Peyer's patch (tissue), 4 donors: Measurements from ENCODE around the gene SPATS2. TPM values are rescaled to one million over a fixed set of nuclear protein-coding genes. Genes with fewer than 3 reads are reported as not detected.
"Not testable (repeated sequence)": the region's sequence is repeated elsewhere in the genome, so short reads cannot be mapped to it uniquely, and the experiment has no call there.

Experiments used
- DNase-seq, 3 donors: peaks; one replicate each; pipeline ENCODE4 v3.0.0-alpha.2; 2017 to 2019
- H3K27ac ChIP-seq, 4 donors: fragments of 200-600 bp; sonication (generic); one replicate each; pipeline ENCODE4 v1.5.1; 2016 to 2019
- H3K27me3 ChIP-seq, 2 donors: fragments of 200-600 bp; sonication (generic); one replicate each; pipeline ENCODE4 v1.5.1; 2019
- H3K36me3 ChIP-seq, 3 donors: fragments of 200-600 bp; sonication (generic); one replicate each; pipeline ENCODE4 v1.5.1; 2016 to 2019
- H3K4me1 ChIP-seq, 4 donors: fragments of 200-600 bp; sonication (generic); one replicate each; pipeline ENCODE4 v1.5.1; 2016 to 2019
- H3K4me3 ChIP-seq, 4 donors: fragments of 200-600 bp; sonication (generic); 1 replicate in 3 of 4; 2 replicates in 1 of 4; pipeline ENCODE4 v1.5.1; 2016 to 2019; ENCODE audit warnings: mild to moderate bottlenecking in 1 of 4
- H3K9me3 ChIP-seq, 4 donors: fragments of 200-600 bp; sonication (generic); one replicate each; pipeline ENCODE4 v1.5.1; 2016 to 2019; ENCODE audit warnings: mild to moderate bottlenecking in 1 of 4
- CTCF ChIP-seq, 6 experiments: fragments of 450-650 bp in 4 of 6; fragments of 200-600 bp in 2 of 6; sonication (generic) in 1 of 6; IDR thresholded peaks; one replicate each; pipeline ENCODE4 v1.5.1; 2017 to 2019; ENCODE audit warnings: antibody characterized with exemption in 6 of 6, mild to moderate bottlenecking in 3 of 6, moderate library complexity in 1 of 6
- POLR2A ChIP-seq, 2 donors: fragments of 450-650 bp; IDR thresholded peaks; one replicate each; pipeline ENCODE4 v1.5.1; 2017; ENCODE audit warnings: antibody characterized with exemption in 2 of 2, mild to moderate bottlenecking in 2 of 2, moderate library complexity in 2 of 2
- total RNA-seq, 4 donors: library from RNA; depleted of rRNA; stranded (reverse); fragments of >200 nt; gene quantifications; one replicate each; pipeline ENCODE4 v1.1.0, GENCODE V29; 2016

Gene SPATS2
- total RNA-seq, 4 donors from 2014 or later = 20.2 to 49.5 (median 24.8) TPM

GRCh38 chr12:49330631-49331379 lies 36.5 kb upstream of the SPATS2 start:
- Histone ChIP-seq H3K27me3 (peaks cover 0 to 17% of the 10 kb centered on the region in 2 donors), H3K4me1 (peaks cover 0 to 11% (median 0%) of the 10 kb centered on the region in 4 donors), H3K36me3 (no peaks in the 10 kb centered on the region), H3K4me3 (no peak overlapping the region), H3K27ac (no peak overlapping the region), H3K9me3 (no peaks in the 10 kb centered on the region)
- no peak for DNase-seq
- TF ChIP-seq POLR2A (IDR thresholded peaks at IDR 0.05) (no peak), CTCF (IDR thresholded peaks at IDR 0.05) (no peak)

DNA sequence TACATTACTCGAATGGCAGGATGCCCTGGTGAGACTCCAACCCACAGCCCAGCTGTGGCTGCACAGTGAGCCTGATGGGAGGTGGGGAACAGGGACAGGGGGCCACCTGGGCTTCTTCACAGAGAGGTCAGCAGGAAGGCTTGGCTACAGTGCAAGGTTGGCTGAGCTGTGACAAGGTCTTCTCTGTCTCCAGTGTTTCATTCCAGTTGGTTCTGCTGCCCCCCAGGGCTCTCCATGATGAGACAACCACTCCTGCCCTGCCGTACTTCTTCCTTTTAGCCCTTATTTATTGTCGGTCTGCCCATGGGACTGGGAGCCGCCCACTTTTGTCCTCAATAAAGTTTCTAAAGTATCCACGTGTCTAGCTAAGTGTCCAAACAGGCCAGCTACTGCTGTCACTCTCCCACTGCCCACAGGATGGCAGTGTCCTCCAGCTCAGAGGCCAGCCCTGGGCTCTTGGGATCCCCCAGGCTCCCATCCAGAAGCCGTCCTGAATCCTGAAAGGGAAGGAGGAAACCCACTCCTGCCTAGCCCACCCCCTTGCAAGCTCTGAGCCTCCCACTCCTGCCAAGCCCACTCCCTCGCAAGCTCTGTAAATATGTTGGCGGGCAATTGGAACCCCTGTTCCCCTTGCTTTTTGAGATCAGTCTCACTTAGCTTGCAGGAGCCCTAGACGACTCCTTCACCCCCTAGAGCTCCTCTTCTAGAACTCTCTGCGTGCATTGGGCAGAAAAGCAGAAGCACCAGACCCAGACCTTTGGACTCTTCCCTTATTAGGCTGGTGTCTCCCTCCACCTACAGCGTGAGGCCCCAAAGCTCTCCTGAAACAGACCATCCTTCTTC lies 35.7 kb upstream of the SPATS2 start:
- Histone ChIP-seq H3K36me3 (no peaks in the 10 kb centered on the region), H3K27me3 (peaks cover 3 to 25% of the 10 kb centered on the region in 2 donors), H3K4me3 (no peak overlapping the region), H3K27ac (no peak overlapping the region), H3K9me3 (no peaks in the 10 kb centered on the region), H3K4me1 (peaks cover 0 to 17% (median 2%) of the 10 kb centered on the region in 4 donors)
- TF ChIP-seq POLR2A (IDR thresholded peaks at IDR 0.05) = no peak
- peak in 5 of 6 experiments; percentile 18 to 86 (median 75) for TF ChIP-seq CTCF (IDR thresholded peaks at IDR 0.05)
- peak in 2 of 3 donors; percentile 71 to 77 for DNase-seq

- no peak for DNase-seq
- H3K27me3 ChIP-seq = peaks cover 5 to 29% of the 10 kb centered on the region in 2 donors
Observed at GRCh38 chr12:49332441-49332861, 34.8 kb upstream of the SPATS2 start.

DNA sequence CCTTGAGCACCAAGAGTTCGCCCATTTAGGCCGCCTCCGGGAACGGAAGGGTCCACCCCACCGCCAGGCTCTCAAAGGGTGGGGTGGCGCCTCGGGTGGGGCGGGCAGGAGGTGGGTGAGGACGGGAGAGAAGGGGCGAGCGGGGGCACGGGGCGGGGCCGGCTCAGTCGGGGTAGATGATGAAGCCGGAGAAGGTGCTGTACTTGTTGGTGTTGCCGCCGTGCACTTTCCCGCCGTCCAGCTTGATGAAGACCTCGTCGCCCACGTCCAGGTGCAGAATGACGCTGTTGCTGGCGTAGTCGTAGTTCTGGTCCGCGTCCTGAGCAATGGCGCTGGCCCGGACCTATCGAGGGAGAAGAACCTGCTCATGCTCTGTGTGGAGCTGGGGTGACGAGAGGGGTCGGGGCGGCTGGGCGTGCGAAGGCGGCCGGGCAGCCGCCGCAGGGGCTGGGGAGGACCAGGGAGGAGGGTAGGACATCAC lies 34.3 kb upstream of the SPATS2 start:
- Histone ChIP-seq H3K27ac (no peak overlapping the region), H3K4me3 (no peak overlapping the region), H3K27me3 (peaks cover 5 to 29% of the 10 kb centered on the region in 2 donors), H3K4me1 (peaks cover 0 to 25% (median 10%) of the 10 kb centered on the region in 4 donors), H3K36me3 (no peaks in the 10 kb centered on the region), H3K9me3 (no peaks in the 10 kb centered on the region)
- no peak for DNase-seq
- no peak for TF ChIP-seq POLR2A (IDR thresholded peaks at IDR 0.05)
- no peak for TF ChIP-seq CTCF (IDR thresholded peaks at IDR 0.05)

More at GRCh38 chr12:49332441-49332861, 34.8 kb upstream of the SPATS2 start:
- H3K9me3 ChIP-seq = no peaks in the 10 kb centered on the region
- no peak overlapping the region for H3K4me3 ChIP-seq
- TF ChIP-seq CTCF (IDR thresholded peaks at IDR 0.05) (no peak), POLR2A (IDR thresholded peaks at IDR 0.05) (no peak)
- no peak overlapping the region for H3K27ac ChIP-seq
- peaks cover 0 to 25% (median 10%) of the 10 kb centered on the region in 4 donors for H3K4me1 ChIP-seq
- H3K36me3 ChIP-seq = no peaks in the 10 kb centered on the region

DNA sequence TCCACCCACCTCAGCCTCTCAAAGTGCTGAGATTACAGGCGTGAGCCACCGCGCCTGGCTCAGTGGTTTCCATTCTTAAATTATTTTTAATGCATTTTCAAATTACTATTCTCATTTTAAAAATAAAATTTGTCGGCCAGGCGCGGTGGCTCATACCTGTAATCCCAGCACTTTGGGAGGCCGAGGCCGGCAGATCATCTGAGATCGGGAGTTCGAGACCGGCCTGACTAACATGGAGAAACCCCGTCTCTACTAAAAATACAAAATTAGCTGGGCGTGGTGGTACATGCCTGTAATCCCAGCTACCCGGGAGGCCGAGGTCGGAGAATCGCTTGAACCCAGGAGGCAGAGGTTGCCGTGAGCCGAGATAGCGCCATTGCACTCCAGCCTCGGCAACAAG lies 33.5 kb upstream of the SPATS2 start:
- not testable (repeated sequence) for DNase-seq, H3K9me3 ChIP-seq, H3K4me3 ChIP-seq, H3K27ac ChIP-seq, H3K36me3 ChIP-seq
- peaks cover 5 to 29% of the 10 kb centered on the region in 2 donors for H3K27me3 ChIP-seq
- H3K4me1 ChIP-seq = peaks cover 0 to 25% (median 10%) of the 10 kb centered on the region in 4 donors
